ENCODE results near the gene P2RY12.

GRCh38 chr3:151351219-151351618 lies 33.3 kb downstream of the P2RY12 start:
- TF ChIP-seq EZH2phosphoT487 (IDR thresholded peaks at IDR 0.05; ENCODE audit: borderline replicate concordance, low read length): no peak
- TF ChIP-seq CTCF (conservative IDR thresholded peaks at IDR 0.05; ENCODE audit: low read depth, low read length): no peak
- TF ChIP-seq EZH2 (IDR thresholded peaks at IDR 0.05; ENCODE audit: low read length, unreplicated experiment): no peak
